SJCRH30 (cell line): ENCODE results near the gene ADAMTSL2. TPM values are rescaled to one million over a fixed set of nuclear protein-coding genes. Genes with fewer than 3 reads are reported as not detected.

Experiments
- DNase-seq, 2 experiments: peaks; one replicate each; pipeline ENCODE4 v3.0.0-alpha.2; 2015 to 2020
- H3K27ac ChIP-seq: fragments of 250-450 bp; sonication (Bioruptor Pico); 2 replicates; pipeline ENCODE4 v1.5.1; 2020; ENCODE audit warnings: mild to moderate bottlenecking, moderate library complexity
- H3K27me3 ChIP-seq: fragments of 250-450 bp; sonication (Bioruptor Pico); 2 replicates; pipeline ENCODE4 v1.5.1; 2020; ENCODE audit warnings: mild to moderate bottlenecking, moderate library complexity
- H3K36me3 ChIP-seq: fragments of 250-450 bp; sonication (Bioruptor Pico); 2 replicates; pipeline ENCODE4 v1.5.1; 2020; ENCODE audit warnings: mild to moderate bottlenecking, moderate library complexity
- H3K4me1 ChIP-seq: fragments of 250-450 bp; sonication (Bioruptor Pico); 2 replicates; pipeline ENCODE4 v1.5.1; 2020; ENCODE audit warnings: mild to moderate bottlenecking, moderate library complexity
- H3K4me3 ChIP-seq: fragments of 250-450 bp; sonication (Bioruptor Pico); 2 replicates; pipeline ENCODE4 v1.5.1; 2020; ENCODE audit warnings: mild to moderate bottlenecking, moderate library complexity
- H3K9me3 ChIP-seq: fragments of 250-450 bp; sonication (Bioruptor Pico); replicated peaks from 2 replicates; pipeline ENCODE4 v1.5.1; 2020; ENCODE audit warnings: mild to moderate bottlenecking, moderate library complexity
- total RNA-seq: library from RNA; depleted of rRNA; stranded (reverse); fragments of >200 nt; shearing (Covaris generic); gene quantifications from 2 replicates; pipeline ENCODE4 v1.2.3, GENCODE V29; 2014

ADAMTSL2 gene
- total RNA-seq, 1 experiment from 2014 or later, result 3.3 TPM

- Histone ChIP-seq H3K9me3 (no peaks in the 10 kb centered on the region), H3K4me3 (no peak overlapping the region), H3K36me3 (no peaks in the 10 kb centered on the region), H3K27me3 (no peaks in the 10 kb centered on the region), H3K4me1 (peaks cover 50% of the 10 kb centered on the region), H3K27ac (peak overlapping the region; percentile 53; the same call in 1 of the 2 replicates)
- peak in 1 of 2 experiments; percentile 47 for DNase-seq
Observed at GRCh38 chr9:133528876-133529241, 5.6 kb upstream of the ADAMTSL2 start.

GRCh38 chr9:133529457-133529856 lies 5.0 kb upstream of the ADAMTSL2 start:
- Histone ChIP-seq H3K27me3 (no peaks in the 10 kb centered on the region), H3K36me3 (no peaks in the 10 kb centered on the region), H3K4me3 (no peak overlapping the region), H3K27ac (no peak overlapping the region), H3K4me1 (peaks cover 49% of the 10 kb centered on the region), H3K9me3 (no peaks in the 10 kb centered on the region)
- peak; percentile 63 for DNase-seq

GRCh38 chr9:133529874-133530273 lies 4.6 kb upstream of the ADAMTSL2 start:
- Histone ChIP-seq H3K27me3 (no peaks in the 10 kb centered on the region), H3K4me1 (peaks cover 45% of the 10 kb centered on the region), H3K9me3 (no peaks in the 10 kb centered on the region), H3K4me3 (no peak overlapping the region), H3K27ac (no peak overlapping the region), H3K36me3 (no peaks in the 10 kb centered on the region)
- DNase-seq, result no peak

- DNase-seq, result no peak
- no peaks in the 10 kb centered on the region for H3K36me3 ChIP-seq
- no peaks in the 10 kb centered on the region for H3K27me3 ChIP-seq
- H3K9me3 ChIP-seq, result no peaks in the 10 kb centered on the region
- no peak overlapping the region for H3K27ac ChIP-seq
- peaks cover 43% of the 10 kb centered on the region for H3K4me1 ChIP-seq
- H3K4me3 ChIP-seq, result no peak overlapping the region
Observed at GRCh38 chr9:133531293-133531692, 3.2 kb upstream of the ADAMTSL2 start.

GRCh38 chr9:133532937-133533668 lies 1.4 kb upstream of the ADAMTSL2 start:
- Histone ChIP-seq H3K9me3 (no peaks in the 10 kb centered on the region), H3K36me3 (no peaks in the 10 kb centered on the region), H3K27me3 (no peaks in the 10 kb centered on the region), H3K4me1 (peaks cover 31% of the 10 kb centered on the region), H3K4me3 (no peak overlapping the region), H3K27ac (no peak overlapping the region)
- peak; percentile 91 to 92 for DNase-seq

- Histone ChIP-seq H3K9me3 (no peaks in the 10 kb centered on the region), H3K36me3 (no peaks in the 10 kb centered on the region), H3K27me3 (no peaks in the 10 kb centered on the region), H3K27ac (peak overlapping the region; percentile 29), H3K4me3 (peak overlapping the region; percentile 53), H3K4me1 (peaks cover 26% of the 10 kb centered on the region)
- DNase-seq, result no peak
Observed at GRCh38 chr9:133533857-133534256, 647 bp upstream of the ADAMTSL2 start.

- Histone ChIP-seq H3K27me3 (no peaks in the 10 kb centered on the region), H3K4me3 (peak overlapping the region; percentile 53; the same call in 1 of the 2 replicates), H3K9me3 (no peaks in the 10 kb centered on the region), H3K27ac (no peak overlapping the region), H3K4me1 (peaks cover 18% of the 10 kb centered on the region), H3K36me3 (no peaks in the 10 kb centered on the region)
- DNase-seq, result no peak
Observed at GRCh38 chr9:133535306-133535877, 888 bp downstream of the ADAMTSL2 start.

- DNase-seq, result no peak
- Histone ChIP-seq H3K27me3 (no peaks in the 10 kb centered on the region), H3K36me3 (no peaks in the 10 kb centered on the region), H3K27ac (no peak overlapping the region), H3K4me3 (no peak overlapping the region), H3K4me1 (peaks cover 18% of the 10 kb centered on the region), H3K9me3 (no peaks in the 10 kb centered on the region)
Observed at GRCh38 chr9:133536080-133536479, 1.6 kb downstream of the ADAMTSL2 start.

GRCh38 chr9:133536536-133536935 lies 2.0 kb downstream of the ADAMTSL2 start:
- no peaks in the 10 kb centered on the region for H3K27me3 ChIP-seq
- H3K9me3 ChIP-seq, result no peaks in the 10 kb centered on the region
- H3K4me1 ChIP-seq, result peaks cover 18% of the 10 kb centered on the region
- H3K4me3 ChIP-seq, result no peak overlapping the region
- DNase-seq, result no peak
- H3K36me3 ChIP-seq, result no peaks in the 10 kb centered on the region
- H3K27ac ChIP-seq, result no peak overlapping the region

- DNase-seq, result no peak
- Histone ChIP-seq H3K9me3 (no peaks in the 10 kb centered on the region), H3K4me1 (peaks cover 18% of the 10 kb centered on the region), H3K36me3 (no peaks in the 10 kb centered on the region), H3K27ac (no peak overlapping the region), H3K4me3 (no peak overlapping the region), H3K27me3 (no peaks in the 10 kb centered on the region)
Observed at GRCh38 chr9:133537257-133537656, 2.8 kb downstream of the ADAMTSL2 start.

GRCh38 chr9:133538176-133538575 lies 3.7 kb downstream of the ADAMTSL2 start:
- no peaks in the 10 kb centered on the region for H3K36me3 ChIP-seq
- H3K4me3 ChIP-seq, result no peak overlapping the region
- no peaks in the 10 kb centered on the region for H3K27me3 ChIP-seq
- H3K9me3 ChIP-seq, result no peaks in the 10 kb centered on the region
- no peak for DNase-seq
- no peak overlapping the region for H3K27ac ChIP-seq
- H3K4me1 ChIP-seq, result peaks cover 12% of the 10 kb centered on the region

- Histone ChIP-seq H3K9me3 (no peaks in the 10 kb centered on the region), H3K27me3 (no peaks in the 10 kb centered on the region), H3K4me1 (peaks cover 5% of the 10 kb centered on the region; the same call in 1 of the 2 replicates), H3K27ac (no peak overlapping the region), H3K4me3 (peak overlapping the region; percentile 30), H3K36me3 (no peaks in the 10 kb centered on the region)
- peak; percentile 58 to 64 for DNase-seq
Observed at GRCh38 chr9:133538851-133539833, 4.6 kb downstream of the ADAMTSL2 start.

- H3K36me3 ChIP-seq, result no peaks in the 10 kb centered on the region
- no peaks in the 10 kb centered on the region for H3K9me3 ChIP-seq
- H3K4me3 ChIP-seq, result no peak overlapping the region
- peaks cover 5% of the 10 kb centered on the region; the same call in 1 of the 2 replicates for H3K4me1 ChIP-seq
- no peak for DNase-seq
- H3K27me3 ChIP-seq, result no peaks in the 10 kb centered on the region
- H3K27ac ChIP-seq, result no peak overlapping the region
Observed at GRCh38 chr9:133539991-133540697, 5.6 kb downstream of the ADAMTSL2 start.

- no peaks in the 10 kb centered on the region for H3K9me3 ChIP-seq
- no peak overlapping the region for H3K27ac ChIP-seq
- no peak for DNase-seq
- H3K27me3 ChIP-seq, result no peaks in the 10 kb centered on the region
- no peaks in the 10 kb centered on the region for H3K36me3 ChIP-seq
- no peak overlapping the region for H3K4me3 ChIP-seq
- H3K4me1 ChIP-seq, result 0 out of 2 replicates have a peak, but pooled peaks cover 2% of the 10 kb centered on the region
Observed at GRCh38 chr9:133540698-133541025, 6.2 kb downstream of the ADAMTSL2 start.
